ENCODE measurements around the gene CYP19A1.
"Not testable (repeated sequence)": the region's sequence is repeated elsewhere in the genome, so short reads cannot be mapped to it uniquely, and the experiment has no call there.

CYP19A1 gene

GRCh38 chr15:51191072-51191670, 147.2 kb downstream of the CYP19A1 start:
- no peak for DNase-seq (ENCODE audit: low read depth in 2 of 2)
- no peak overlapping the region for H3K4me3 ChIP-seq (replicated peaks in 1 of 2; ENCODE audit: low read depth in 2 of 2, low read length in 2 of 2)
- TF ChIP-seq CTCF (IDR thresholded peaks at IDR 0.05; ENCODE audit: low read depth, low read length), result no peak

- no peak for DNase-seq (ENCODE audit: low read depth in 2 of 2)
- TF ChIP-seq CTCF (IDR thresholded peaks at IDR 0.05; ENCODE audit: low read depth, low read length), result no peak
- H3K4me3 ChIP-seq (replicated peaks in 1 of 2; ENCODE audit: low read depth in 2 of 2, low read length in 2 of 2), result no peak overlapping the region
Measured at GRCh38 chr15:51190424-51191068, 147.8 kb downstream of the CYP19A1 start.

- TF ChIP-seq CTCF (IDR thresholded peaks at IDR 0.05; ENCODE audit: low read depth, low read length), result no peak
Measured at GRCh38 chr15:51189669-51190385, 148.6 kb downstream of the CYP19A1 start.

GRCh38 chr15:51188791-51189190, 149.6 kb downstream of the CYP19A1 start:
- not testable (repeated sequence) for H3K4me3 ChIP-seq (replicated peaks in 1 of 2; ENCODE audit: low read depth in 2 of 2, low read length in 2 of 2); DNase-seq (ENCODE audit: low read depth in 2 of 2)

More at GRCh38 chr15:51189669-51190385, 148.6 kb downstream of the CYP19A1 start:
- H3K4me3 ChIP-seq (replicated peaks in 1 of 2; ENCODE audit: low read depth in 2 of 2, low read length in 2 of 2), result no peak overlapping the region
- DNase-seq (ENCODE audit: low read depth in 2 of 2), result no peak

GRCh38 chr15:51186891-51187290, 151.5 kb downstream of the CYP19A1 start:
- H3K4me3 ChIP-seq (replicated peaks in 1 of 2; ENCODE audit: low read depth in 2 of 2, low read length in 2 of 2), result no peak overlapping the region
- DNase-seq (ENCODE audit: low read depth in 2 of 2), result no peak
- no peak for TF ChIP-seq CTCF (IDR thresholded peaks at IDR 0.05; ENCODE audit: low read depth, low read length)

GRCh38 chr15:51186181-51186705, 152.2 kb downstream of the CYP19A1 start:
- no peak overlapping the region for H3K4me3 ChIP-seq (replicated peaks in 1 of 2; ENCODE audit: low read depth in 2 of 2, low read length in 2 of 2)
- TF ChIP-seq CTCF (IDR thresholded peaks at IDR 0.05; ENCODE audit: low read depth, low read length), result no peak
- no peak for DNase-seq (ENCODE audit: low read depth in 2 of 2)

Measured in cardiac fibroblast (primary cell).